K562 (cell line): ENCODE measurements around the gene MED13L. TPM values are rescaled to one million over a fixed set of nuclear protein-coding genes. Genes with fewer than 3 reads are reported as not detected.

Experiments
- ATF7 ChIP-seq: fragments of 450-650 bp; IDR thresholded peaks from 2 replicates; pipeline ENCODE4 v1.7.1; 2014; ENCODE audit warnings: mild to moderate bottlenecking, moderate library complexity
- BHLHE40 ChIP-seq: IDR thresholded peaks from 2 replicates; pipeline ENCODE4 v1.6.1; 2011; ENCODE audit warnings: low read length, improper control_type of control experiment
- CBX3 ChIP-seq, 2 experiments: IDR thresholded peaks; 1 replicate in 1 of 2; 2 replicates in 1 of 2; pipeline ENCODE4 v1.6.1; 2012; ENCODE audit warnings: inconsistent platforms in 2 of 2, low read length in 2 of 2, borderline replicate concordance in 1 of 2, control low read depth in 1 of 2
- CCAR2 ChIP-seq: fragments of 200-400 bp; formaldehyde crosslinking; IDR thresholded peaks from 2 replicates; pipeline ENCODE4 v1.6.1; 2017; ENCODE audit warnings: mild to moderate bottlenecking, low read depth, low read length
- CHD1 ChIP-seq: fragments of 200-600 bp; sonication (generic); IDR thresholded peaks from one replicate; pipeline ENCODE4 v1.6.1; 2012; ENCODE audit warnings: mild to moderate bottlenecking, moderate library complexity, low read length, inconsistent platforms
- E2F6 ChIP-seq, 2 experiments: IDR thresholded peaks; 2 replicates each; pipeline ENCODE4 v1.6.1; 2011; ENCODE audit warnings: borderline replicate concordance in 1 of 2, control low read depth in 1 of 2, low read depth in 1 of 2, low read length in 1 of 2, mild to moderate bottlenecking in 1 of 2, mixed read lengths in 1 of 2, moderate library complexity in 1 of 2; ENCODE audit not compliant: insufficient read depth in 1 of 2, insufficient read length in 1 of 2, poor library complexity in 1 of 2, severe bottlenecking in 1 of 2; ENCODE audit errors: extremely low read depth in 1 of 2
- HDAC6 ChIP-seq: IDR thresholded peaks from 2 replicates; pipeline ENCODE4 v1.6.1; 2012; ENCODE audit warnings: low read depth, mild to moderate bottlenecking, control low read depth, inconsistent platforms, low read length, moderate library complexity
- IRF9 ChIP-seq: fragments of 450-650 bp; IDR thresholded peaks from 2 replicates; pipeline ENCODE4 v1.6.1; 2016; ENCODE audit warnings: missing biosample characterization, missing genetic modification characterization
- MBD2 ChIP-seq: sonication (generic); IDR thresholded peaks from 2 replicates; pipeline ENCODE4 v1.6.1; 2016; ENCODE audit warnings: low read depth, borderline replicate concordance
- MLLT1 ChIP-seq, 2 experiments: fragments of 450-650 bp; IDR thresholded peaks; 2 replicates each; pipeline ENCODE4 v1.6.1; 2016
- NFATC3 ChIP-seq: fragments of 450-650 bp; IDR thresholded peaks from 2 replicates; pipeline ENCODE4 v1.6.1; 2017; ENCODE audit warnings: mild to moderate bottlenecking
- PBX2 ChIP-seq, 2 experiments: IDR thresholded peaks in 1 of 2; conservative IDR thresholded peaks in 1 of 2; 2 replicates each; pipeline ENCODE4 v1.6.1; 2016; ENCODE audit warnings: low read depth in 2 of 2, mild to moderate bottlenecking in 1 of 2, missing compliant biosample characterization in 1 of 2, missing genetic modification characterization in 1 of 2, moderate library complexity in 1 of 2
- RBFOX2 ChIP-seq: fragments of 200-400 bp; formaldehyde crosslinking; IDR thresholded peaks from 2 replicates; pipeline ENCODE4 v1.6.1; 2017; ENCODE audit warnings: low read depth, mild to moderate bottlenecking, low read length, moderate library complexity
- SREBF1 ChIP-seq: fragments of 150-350 bp; IDR thresholded peaks from 2 replicates; pipeline ENCODE4 v1.6.1; 2014; ENCODE audit warnings: antibody characterized with exemption, low read depth, low read length, borderline replicate concordance
- ZC3H8 ChIP-seq: fragments of 450-650 bp; IDR thresholded peaks from 2 replicates; pipeline ENCODE4 v1.6.1; 2017
- ZEB2 ChIP-seq: fragments of 450-650 bp; IDR thresholded peaks from 2 replicates; pipeline ENCODE4 v1.6.1; 2016
- ZNF444 ChIP-seq: fragments of 250-450 bp; sonication (Bioruptor Pico); IDR thresholded peaks from 2 replicates; pipeline ENCODE4 v1.4.0; 2020; ENCODE audit warnings: mild to moderate bottlenecking, moderate library complexity
- ZNF740 ChIP-seq, 3 experiments: fragments of 200-800 bp in 1 of 3; sonication (Bioruptor generic) in 1 of 3; sonication (generic) in 1 of 3; formaldehyde crosslinking in 1 of 3; IDR thresholded peaks; 2 replicates each; pipeline versions ENCODE4 v1.6.1 to v1.8.0; 2016 to 2022; ENCODE audit warnings: mild to moderate bottlenecking in 2 of 3, missing compliant biosample characterization in 2 of 3, missing genetic modification characterization in 2 of 3, missing genetic modification reagents in 1 of 3
- polyA plus RNA-seq, 8 experiments: library from polyadenylated mRNA; depleted of rRNA in 4 of 8; stranded (reverse) in 5 of 8; unstranded in 3 of 8; fragments of >200 nt; fragmentation: Nextera tagmentation in 2 of 8; fragmentation: Illumina TruSeq in 1 of 8; extraction: Ambion mirVana in 2 of 8; extraction: Trizol in 1 of 8; gene quantifications; 2 replicates each; pipeline versions ENCODE4 v1.2.1 to v1.2.3, GENCODE V29; 2011 to 2014; ENCODE audit warnings: inconsistent platforms in 1 of 8, missing spikeins in 1 of 8
- total RNA-seq, 7 experiments: library from RNA; depleted of rRNA in 6 of 7; stranded (reverse); fragments of >200 nt in 6 of 7; fragmentation: Illumina TruSeq in 2 of 7; extraction: Trizol in 2 of 7; gene quantifications; 2 replicates each; pipeline versions ENCODE4 v1.2.1 to v1.2.3, GENCODE V29; 2011 to 2021; ENCODE audit warnings: low replicate concordance in 1 of 7

MED13L gene
- total and polyA plus RNA-seq, 9 of the 15 experiments (the other 6 are each of a cell fraction or from before 2014, with no cell fraction given): 13.4 to 90.3 (median 36.9) TPM

DNA sequence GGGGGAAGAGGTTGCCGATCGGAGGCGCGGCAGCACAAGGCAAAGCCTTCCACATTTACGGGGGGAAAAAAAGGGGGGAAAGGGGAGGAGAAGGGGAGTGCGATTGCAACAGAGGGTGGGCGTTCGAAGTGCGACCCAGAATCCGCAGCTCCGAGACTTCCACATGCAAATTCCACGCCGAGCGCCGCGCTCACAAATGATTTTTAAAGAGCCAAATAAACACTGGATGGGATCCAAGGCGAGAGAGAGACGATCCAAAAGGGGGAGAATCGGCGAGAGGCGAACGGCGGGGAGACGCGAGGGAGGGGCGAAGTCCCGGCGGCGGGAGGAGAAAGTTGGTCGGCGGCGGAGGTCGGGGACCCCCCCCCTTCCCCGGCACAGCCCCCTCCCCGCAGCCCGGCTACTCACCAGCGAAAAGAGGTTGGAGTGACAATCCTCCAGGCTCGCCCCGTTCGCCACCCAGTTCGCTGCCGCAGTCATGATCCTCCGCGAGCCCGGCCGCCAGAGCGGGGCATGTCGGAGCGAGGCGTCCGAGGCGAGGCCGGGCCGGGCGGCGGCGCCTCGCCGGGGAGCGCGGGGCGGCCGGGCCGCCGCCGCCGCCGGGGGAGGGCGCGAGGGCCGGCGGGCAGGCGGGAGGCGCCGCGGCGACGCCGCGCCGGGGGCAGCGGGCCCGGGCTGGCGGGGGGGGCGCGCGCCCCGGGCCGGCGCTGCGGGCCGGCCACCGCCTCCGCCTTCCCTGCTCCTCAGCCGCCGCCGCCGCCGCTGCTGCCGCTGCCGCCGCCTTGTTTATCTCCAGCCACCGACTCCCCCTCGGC, 634 bp downstream of the MED13L start (continued):
- TF ChIP-seq MBD2 (0 out of 2 replicates have a peak, but pooled peaks have one; percentile 27), ZC3H8 (no peak), CHD1 (peak; percentile 76), ZNF444 (no peak), SREBF1 (no peak), ATF7 (0 out of 2 replicates have a peak, but pooled peaks have one; percentile 0), NFATC3 (peak; percentile 98), HDAC6 (no peak), ZNF740 (CRISPR knock-in tag; IDR thresholded peaks at IDR 0.05) (0 out of 2 replicates have a peak, but pooled peaks have one; percentile 51), ZNF740 (tag; IDR thresholded peaks at IDR 0.05) (no peak), CCAR2 (no peak), BHLHE40 (no peak), MLLT1 (IDR thresholded peaks at IDR 0.05) (peak in 1 of 2 experiments; percentile 42; a peak in 2 of 4 replicates), RBFOX2 (peak; percentile 57; the same call in 1 of the 2 replicates), ZEB2 (no peak), CBX3 (IDR thresholded peaks at IDR 0.05; ENCODE audit: borderline replicate concordance in 1 of 2, low read length in 2 of 2) (no peak; a peak in 1 of 3 replicates), IRF9 (no peak), E2F6 (IDR thresholded peaks at IDR 0.05; ENCODE audit: borderline replicate concordance in 1 of 2, extremely low read depth in 1 of 2, insufficient read depth in 1 of 2, insufficient read length in 1 of 2, low read depth in 1 of 2, low read length in 1 of 2, poor library complexity in 1 of 2, severe bottlenecking in 1 of 2) (peak in 1 of 2 experiments; percentile 45), PBX2 (CRISPR knock-in tag; IDR thresholded peaks at IDR 0.05; ENCODE audit: low read depth) (no peak), PBX2 (tag; conservative IDR thresholded peaks at IDR 0.05; ENCODE audit: low read depth) (no peak)
